Mucosa of gallbladder (tissue), 1 donor: ENCODE data around the gene FYN. TPM values are rescaled to one million over a fixed set of nuclear protein-coding genes. Genes with fewer than 3 reads are reported as not detected.

ENCODE experiments used
- DNase-seq: peaks from one replicate; pipeline ENCODE4 v3.0.0-alpha.2; 2020; ENCODE audit warnings: low spot score
- total RNA-seq: library from RNA; stranded (reverse); gene quantifications from one replicate; pipeline ENCODE4 v1.2.1, GENCODE V29; 2021
- donor health status: DM: no; HTN: no; CAD: no.

FYN gene
- total RNA-seq, 1 donor from 2014 or later: 75.0 TPM

DNA sequence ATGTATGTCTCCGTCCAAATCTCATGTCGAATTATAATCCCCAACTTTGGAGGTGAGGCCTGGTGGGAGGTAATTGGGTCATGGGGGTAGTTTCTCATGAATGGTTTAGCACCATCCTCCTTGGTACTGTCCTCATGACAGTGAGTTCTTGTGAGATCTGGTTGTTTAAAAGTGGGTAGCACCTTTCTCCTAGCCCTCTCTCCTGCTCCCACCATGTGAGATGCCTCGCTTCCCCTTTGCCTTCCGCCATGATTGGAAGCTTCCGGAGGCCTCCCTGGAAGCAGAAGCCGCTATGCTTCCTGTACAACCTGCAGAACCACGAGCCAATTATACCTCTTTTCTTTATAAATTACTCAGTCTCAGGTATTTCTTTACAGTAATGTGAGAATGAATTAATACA, 123.1 kb downstream of the FYN start:
- DNase-seq: no peak

- DNase-seq: no peak
Observed at GRCh38 chr6:111748231-111748647, 125.0 kb downstream of the FYN start.

- DNase-seq: no peak
Observed at GRCh38 chr6:111747829-111748228, 125.4 kb downstream of the FYN start.

- DNase-seq: no peak
Observed at GRCh38 chr6:111747396-111747795, 125.9 kb downstream of the FYN start.

DNA sequence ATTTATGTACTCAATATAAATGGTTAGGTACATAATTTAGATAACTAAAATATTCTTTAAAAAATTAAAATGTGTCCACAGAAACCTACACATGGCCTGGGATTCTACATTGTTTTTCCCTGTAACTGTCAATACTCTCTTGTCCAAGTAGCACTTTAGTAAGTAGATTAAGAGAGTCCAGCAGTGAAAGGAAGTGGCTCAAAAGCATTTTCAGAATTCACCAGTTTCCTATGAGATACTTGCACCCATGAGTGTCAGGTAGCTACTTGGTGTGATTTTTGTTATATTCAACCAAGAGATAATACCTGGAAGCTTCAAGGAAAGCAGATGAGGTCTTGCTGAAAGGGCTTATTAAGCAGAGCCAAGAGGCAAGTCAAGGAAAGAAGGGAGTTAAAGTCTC, 126.3 kb downstream of the FYN start:
- no peak for DNase-seq

GRCh38 chr6:111745636-111746035, 127.6 kb downstream of the FYN start:
- DNase-seq: no peak

- DNase-seq: no peak
Observed at GRCh38 chr6:111745186-111745585, 128.1 kb downstream of the FYN start.

GRCh38 chr6:111743862-111744692, 129.2 kb downstream of the FYN start:
- DNase-seq: no peak

GRCh38 chr6:111743360-111743759, 129.9 kb downstream of the FYN start:
- DNase-seq: no peak

DNA sequence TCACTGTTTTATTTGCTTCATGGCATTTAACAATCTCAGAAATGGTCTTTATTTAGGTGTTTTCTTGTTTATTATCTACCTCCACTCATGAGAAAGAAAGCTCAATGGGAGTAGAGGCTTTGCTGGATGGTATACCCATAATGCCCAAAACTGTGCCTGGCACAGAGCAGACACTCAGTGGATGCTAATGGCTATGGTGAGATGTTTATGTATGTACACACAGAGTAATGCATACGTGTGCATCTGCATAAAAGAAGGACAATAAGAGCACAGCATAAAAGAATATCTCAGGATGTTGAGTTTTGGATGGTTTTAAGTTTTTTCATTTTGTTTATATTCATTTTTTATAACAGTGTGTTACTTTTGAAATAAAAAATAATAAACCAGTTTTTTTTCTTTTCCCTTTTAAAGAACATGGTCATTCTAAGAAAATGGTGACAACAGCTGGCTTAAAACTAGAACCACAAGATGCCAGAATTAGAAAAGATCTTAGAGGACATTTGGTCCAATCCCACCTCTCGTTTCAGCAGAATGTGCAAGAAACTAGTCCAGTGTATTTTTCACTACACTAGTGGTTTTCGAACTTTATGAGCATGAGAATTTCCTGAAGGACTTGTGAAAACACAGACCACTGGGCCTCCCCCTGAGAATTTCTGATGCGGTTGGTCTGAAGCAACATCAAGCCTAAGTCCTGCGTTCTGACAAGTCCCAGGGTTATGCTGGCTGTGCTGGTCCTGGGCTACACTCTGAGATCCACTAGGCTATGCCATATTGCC, 131.9 kb downstream of the FYN start:
- no peak for DNase-seq

DNA sequence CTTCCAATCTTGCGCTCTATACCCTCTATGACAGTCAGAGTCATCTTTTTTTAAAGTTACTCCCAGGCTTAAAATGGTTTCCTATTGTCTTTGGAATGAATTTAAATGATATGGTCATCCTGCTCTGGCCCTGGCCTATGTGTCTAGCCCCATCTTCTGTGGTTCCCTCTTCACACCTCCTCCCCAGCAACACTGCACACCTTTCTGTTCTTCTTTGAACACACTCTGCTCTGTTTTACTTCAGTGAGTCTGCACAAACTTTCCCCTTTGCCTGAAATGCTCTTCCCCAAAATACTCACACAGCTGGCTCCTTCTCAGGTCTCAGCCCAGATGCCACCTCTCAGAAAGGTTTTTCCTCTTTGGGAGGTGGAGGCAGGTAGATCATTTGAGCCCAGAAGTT, 132.7 kb downstream of the FYN start:
- no peak for DNase-seq

DNA sequence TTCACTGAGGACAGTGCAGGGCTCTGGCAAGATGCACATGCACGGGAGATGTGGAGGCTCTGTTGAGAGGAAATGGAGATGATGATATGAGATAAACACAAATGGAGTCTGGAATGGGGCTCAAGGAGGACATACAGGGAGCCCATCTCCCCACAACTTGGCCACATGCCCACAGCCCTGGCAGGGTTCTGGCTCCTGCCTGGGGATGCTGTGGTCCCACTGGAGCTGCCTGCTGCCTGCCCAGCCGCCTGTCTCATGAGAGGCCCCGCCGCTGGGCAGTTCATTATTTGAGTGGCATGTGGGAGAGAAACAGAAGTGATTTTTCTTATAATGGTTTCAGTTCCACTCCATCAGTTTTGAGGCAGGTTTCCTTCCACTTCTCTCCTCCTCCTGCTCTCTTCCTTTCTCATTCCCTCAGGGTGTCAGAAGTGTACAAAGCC, 134.0 kb downstream of the FYN start:
- no peak for DNase-seq

GRCh38 chr6:111738631-111739030, 134.6 kb downstream of the FYN start:
- no peak for DNase-seq

DNA sequence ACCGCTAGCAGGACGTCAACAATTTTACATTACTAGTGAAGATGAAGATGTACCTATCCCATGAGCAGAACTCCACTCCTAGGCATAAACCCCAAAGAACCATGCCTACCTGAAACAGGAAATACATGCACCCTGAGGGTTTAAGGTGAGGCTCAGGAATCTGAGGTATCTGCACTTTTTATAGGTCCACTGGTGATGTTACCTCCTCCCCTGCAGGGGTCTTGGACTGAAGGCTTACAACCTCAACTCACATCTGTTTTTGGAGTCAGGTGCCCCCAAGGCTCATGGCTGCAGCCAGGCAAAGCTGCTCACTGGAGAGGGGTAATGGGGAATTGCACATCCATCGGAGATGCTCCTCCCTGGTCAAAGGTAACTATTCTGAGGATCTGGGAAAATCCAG, 135.1 kb downstream of the FYN start:
- no peak for DNase-seq

- no peak for DNase-seq
Observed at GRCh38 chr6:111737065-111737521, 136.2 kb downstream of the FYN start.

GRCh38 chr6:111736005-111736608, 137.1 kb downstream of the FYN start:
- DNase-seq: no peak

GRCh38 chr6:111734068-111735061, 138.9 kb downstream of the FYN start:
- no peak for DNase-seq

DNA sequence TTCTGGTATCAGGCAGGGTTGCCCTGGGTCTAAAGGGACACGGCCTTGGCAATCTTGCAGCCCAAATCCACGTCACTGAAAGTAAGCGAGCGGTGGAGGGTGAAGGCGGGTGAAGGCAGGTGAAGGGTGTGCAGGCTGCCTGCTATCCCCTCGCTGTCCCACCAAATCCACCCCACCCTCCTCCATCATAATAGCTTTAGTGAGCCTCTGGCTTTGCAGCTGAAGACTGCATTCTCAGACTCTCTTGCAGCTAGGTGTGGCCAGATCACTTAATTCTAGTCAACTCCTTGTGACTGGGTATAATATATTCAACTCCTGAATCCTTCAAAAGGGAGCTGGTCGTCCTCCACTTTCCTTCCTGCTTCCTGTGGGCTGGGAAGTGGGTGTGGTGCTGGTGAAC, 140.9 kb downstream of the FYN start:
- DNase-seq: no peak

DNA sequence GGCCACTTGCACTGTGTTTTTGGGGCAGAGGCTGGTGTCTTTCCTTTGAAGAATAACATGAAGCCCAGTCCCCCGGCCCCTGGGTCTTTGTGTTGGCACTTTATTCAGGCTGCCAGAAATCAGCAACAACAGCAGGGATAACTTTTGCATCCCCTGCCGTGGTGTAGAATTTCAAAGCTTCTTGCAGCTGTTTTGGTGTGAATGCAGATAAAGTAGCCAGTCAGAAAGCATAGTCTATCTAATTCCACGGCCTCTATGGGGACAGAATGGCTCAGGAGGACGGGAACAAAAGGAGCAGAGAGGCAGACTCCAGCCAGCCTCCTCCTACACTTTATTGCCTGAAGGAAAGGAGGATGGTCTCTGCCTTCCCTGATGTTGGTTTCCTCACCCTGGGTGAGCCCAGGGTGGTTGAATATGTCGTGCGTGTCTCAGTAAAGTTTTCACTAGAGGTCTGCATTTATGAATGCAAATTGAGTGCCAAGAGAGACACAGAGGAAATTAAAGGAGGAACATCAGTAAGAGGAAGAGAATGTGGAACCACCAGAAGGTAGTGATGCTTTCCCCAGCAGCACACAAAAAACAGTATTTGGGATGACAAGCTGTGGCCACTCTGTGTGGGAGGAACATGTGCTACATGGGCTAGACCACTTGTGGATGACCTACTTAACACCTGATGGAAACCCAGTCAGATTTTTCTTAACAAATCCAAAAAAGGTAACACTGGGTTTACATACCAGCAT, 141.6 kb downstream of the FYN start:
- DNase-seq: no peak

DNA sequence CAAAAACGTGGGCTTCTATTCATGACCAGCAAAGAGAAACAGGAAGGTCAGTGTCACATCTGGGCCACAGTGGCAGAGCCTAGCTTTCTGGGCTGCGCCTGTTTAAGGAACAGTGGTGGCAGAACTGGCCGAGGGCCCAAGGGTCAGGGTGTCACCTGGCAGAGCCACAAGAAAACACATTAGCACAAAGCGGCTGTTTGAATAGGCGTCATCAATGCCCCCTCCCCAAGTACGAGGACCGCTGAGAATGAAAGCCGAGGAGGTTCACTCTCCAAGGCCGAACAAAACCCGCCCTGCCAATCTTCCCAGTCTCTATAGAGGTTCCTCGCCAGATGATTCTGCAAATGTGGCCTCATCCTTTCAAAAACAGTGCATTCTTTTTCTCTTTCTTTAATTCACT, 142.4 kb downstream of the FYN start:
- no peak for DNase-seq

DNA sequence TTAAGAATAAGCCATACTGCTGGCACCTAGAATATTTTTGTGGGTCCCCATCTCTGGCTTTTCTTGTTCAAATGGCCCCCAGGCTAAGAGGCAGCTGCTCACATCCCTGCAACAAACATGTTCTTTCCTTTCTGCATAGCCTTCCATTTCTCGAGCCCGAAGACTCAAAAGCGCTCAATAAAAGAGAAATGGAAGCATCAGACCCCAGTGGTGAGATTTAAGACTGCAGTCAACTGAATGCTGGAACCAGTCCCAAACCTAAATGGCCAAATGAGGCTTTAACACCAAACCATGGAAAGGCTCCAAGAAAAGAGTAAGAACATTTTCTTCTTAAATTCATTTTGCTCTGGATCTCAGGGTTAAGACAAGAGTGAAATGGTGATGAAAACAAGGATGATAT, 145.4 kb downstream of the FYN start:
- DNase-seq: no peak
